GM19099 (cell line): ENCODE data around the gene EPHA6.
A peak's percentile ranks its signal among the peaks of the same experiment; 100 is the strongest.

ENCODE experiments used
- POLR2A ChIP-seq: IDR thresholded peaks from 3 replicates; pipeline ENCODE4 v1.6.1; 2011; ENCODE audit warnings: low read depth; ENCODE audit not compliant: insufficient read length; ENCODE audit errors: extremely low read depth

EPHA6 gene

DNA sequence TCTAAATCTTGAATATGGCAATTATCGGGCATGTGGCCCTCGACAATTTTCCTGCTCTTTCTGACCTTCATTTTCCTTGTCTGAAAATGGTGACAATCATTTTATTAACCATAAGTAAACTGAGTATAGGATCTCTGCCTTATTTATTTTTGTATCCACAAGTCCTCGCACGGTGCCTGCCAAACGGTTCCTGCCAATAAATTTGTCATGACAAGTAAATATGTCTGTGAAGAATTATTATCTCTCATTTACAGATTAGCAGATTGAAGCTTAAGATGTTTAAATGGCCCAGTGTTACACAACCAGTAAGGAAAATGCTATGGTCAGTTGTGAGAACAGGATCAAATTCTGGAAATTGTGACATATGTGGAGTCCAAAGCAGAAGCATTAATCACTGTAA is 884.3 kb downstream of the EPHA6 start:
- no peak for TF ChIP-seq POLR2A

DNA sequence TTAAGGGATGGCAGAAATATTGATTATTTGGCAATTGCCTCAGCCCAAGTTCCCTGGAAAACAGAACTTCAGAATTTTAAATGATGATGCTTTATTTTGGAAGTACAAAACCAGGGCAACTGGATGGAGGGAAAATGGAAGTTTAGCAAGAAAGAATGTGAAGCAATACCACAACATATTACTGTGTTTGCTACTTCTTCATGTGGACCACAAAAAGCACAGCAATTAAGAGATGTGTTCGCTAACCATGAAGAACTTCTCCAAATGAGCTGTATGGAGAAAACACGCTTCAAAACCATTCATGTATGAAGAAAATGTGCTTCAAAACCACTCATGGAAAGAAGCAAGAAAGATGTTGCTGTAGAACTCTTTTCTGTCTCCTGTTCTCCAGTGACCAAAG is 885.5 kb downstream of the EPHA6 start:
- no peak for TF ChIP-seq POLR2A

DNA sequence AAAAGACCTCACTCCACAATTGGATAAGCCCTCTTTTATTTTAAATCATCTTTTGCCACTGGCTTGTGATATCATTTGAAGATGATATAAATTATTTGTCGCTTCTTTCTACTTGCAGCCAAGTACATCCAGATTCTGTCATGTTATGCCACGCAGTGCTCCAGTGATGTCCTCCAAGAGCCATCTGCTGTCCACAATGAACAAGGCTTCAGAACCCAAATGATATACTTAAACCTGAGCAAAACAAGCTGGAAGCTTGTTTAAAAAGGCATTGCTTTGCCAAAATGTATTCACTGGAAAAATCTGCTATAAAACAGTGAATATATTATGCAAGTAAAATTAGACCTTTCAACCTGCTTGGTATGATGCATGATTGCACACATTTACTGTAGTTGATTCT is 891.4 kb downstream of the EPHA6 start:
- TF ChIP-seq POLR2A = no peak

DNA sequence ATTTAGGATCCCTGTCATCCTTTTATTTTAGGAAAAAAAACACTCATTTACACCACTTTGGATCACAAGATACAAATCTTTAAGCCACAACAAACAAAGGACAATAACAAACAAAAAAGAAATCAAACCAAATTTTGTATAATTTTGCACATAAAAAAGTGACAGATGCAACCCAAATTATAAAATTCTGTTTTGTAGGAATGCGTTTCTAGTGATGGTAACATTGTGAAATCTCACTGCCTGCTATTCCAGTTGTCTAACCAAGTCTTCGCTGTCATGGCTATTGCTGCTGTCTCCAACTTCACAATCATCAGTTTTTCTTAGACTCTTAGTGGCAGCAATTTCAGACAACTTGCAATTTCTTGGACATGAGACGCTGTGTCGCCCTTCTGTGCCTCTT is 891.8 kb downstream of the EPHA6 start:
- no peak for TF ChIP-seq POLR2A

DNA sequence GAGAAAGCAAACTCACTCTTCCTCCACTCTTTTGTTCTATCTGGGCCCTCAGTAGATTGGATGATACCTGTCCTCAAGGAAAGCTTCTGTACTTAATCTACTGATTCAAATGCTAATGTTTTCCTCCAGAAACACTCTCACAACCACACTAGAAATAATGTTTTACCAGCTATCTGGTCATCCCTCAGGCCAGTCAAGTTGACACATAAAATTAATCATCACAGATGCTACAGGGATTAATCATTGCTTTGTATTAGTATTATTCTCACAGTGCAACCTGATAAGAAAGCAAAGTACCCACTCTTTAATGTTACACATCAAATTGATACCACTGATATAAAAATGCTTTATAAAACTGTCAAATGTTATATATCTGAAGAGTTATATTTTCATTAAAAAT is 897.3 kb downstream of the EPHA6 start:
- no peak for TF ChIP-seq POLR2A

DNA sequence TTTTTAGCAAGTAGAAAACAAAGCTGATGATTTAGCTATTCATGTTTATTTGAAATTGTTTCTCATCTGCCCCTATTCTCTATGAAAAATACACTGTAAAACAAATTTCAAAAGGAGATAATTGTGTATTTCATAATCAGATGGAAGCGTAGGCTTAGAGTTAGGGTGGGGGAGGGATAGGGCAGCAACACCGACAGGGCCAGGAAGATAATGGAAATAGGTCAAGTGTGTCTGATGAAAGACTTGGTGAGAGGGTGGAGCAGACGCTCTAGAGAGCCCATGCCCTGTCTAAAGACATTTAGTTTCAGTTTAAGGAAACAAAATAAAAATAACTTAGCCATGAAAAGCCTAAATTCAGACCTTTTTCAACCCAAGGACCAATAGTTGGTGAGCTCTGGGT is 898.5 kb downstream of the EPHA6 start:
- no peak for TF ChIP-seq POLR2A

DNA sequence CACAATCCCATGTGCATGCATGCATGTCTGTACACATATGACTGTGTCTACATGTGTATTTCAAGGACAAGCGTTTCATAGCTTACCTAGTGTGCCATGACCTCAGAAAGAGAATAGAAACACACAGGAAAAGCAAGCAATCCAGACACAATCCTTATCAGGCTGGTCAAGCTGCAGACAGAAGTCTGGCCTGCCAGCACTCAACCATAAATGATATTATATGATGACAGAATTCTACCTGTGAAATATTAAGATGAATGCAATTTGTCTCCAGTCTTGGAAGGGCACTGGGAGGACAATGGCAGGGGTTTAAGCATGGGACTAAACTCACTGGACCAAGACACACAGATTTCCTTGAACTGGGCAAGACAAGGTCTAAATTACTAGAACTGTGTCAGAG is 899.2 kb downstream of the EPHA6 start:
- TF ChIP-seq POLR2A = no peak

DNA sequence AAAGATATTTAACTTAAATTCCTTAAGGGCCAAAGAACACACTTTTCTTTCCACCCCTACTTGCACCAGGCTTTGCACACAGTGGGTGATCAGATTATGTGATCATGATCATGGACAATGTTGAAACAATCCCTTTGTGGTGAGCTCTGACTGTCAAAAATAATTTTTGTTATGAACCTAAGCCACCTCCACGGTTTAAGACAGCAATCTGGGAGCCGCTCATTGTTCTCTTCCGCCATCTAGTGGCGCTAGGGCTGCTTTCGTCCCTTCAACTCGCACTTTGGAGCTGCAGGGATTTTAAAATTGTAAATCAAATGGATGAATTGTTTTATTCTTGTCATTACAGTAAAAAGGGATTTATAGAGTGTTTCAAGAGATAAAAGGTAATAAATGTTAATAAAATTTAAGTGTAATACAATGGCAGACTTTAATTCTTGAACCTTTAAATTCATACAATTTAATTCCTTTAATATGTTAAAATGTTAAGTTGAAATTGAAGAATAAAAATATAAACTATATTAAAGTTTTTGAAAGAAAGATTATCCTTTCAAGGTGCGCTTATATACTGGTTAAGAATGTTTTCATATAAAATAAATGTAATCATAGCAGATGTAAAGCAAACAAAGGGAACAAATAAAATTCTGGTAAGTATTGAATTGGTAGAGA is 904.9 kb downstream of the EPHA6 start:
- no peak for TF ChIP-seq POLR2A

DNA sequence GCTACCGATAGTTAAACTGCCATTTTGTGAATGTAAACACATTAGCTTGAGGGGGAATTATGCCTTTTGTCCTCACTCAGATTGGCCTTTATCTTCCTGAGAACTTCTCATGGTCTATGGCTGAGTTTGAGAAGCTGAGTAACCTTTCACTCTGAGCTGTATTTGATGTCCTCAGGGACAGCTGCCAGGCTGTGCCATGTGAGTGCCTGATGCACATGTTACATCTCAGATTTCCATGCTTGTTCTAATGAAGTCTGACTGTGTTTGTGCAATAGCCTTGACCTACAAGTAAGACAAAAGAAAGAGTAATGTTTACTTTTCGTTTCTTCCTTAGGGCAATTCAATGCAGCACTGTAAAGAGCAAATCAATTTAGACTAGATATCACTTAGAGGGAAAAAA is 906.0 kb downstream of the EPHA6 start:
- TF ChIP-seq POLR2A = no peak

DNA sequence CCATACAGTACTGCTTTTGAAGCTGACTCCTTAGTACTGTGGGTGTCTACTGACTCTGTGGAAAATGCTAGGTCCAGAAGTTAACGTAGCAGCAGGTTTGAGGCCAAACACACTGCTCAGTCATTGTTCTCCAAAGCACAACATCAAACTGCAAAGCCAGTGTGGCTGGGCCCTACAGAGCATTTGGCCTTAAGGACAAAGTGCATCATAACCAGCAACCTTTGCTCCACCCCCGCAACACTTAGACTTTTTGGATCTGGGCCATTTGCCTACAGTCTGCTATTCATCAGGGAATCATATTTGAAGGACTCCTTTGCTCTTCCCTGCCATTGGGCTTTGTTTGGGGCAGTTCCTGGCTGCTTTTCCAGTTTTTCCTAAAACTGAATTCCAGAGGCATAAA is 907.1 kb downstream of the EPHA6 start:
- TF ChIP-seq POLR2A = no peak

DNA sequence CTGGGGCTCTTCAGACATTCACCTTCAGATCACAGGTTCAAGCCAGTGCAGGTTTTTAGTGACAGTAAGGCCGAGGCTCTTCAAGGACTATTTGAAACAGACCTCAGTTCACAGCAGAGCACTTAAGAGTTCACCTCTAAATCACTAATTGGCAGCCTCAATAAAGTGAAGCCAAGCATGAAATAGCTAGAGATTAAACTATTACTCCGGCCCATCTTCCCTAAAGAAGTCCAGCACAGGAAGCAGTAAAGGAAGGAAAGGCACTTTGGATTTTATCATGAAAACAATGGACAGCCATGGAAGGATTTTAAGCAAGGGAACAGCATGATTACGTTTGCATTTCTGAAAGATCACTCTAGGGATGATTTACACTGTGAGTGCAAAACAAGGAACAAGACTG is 922.5 kb downstream of the EPHA6 start:
- TF ChIP-seq POLR2A = no peak

DNA sequence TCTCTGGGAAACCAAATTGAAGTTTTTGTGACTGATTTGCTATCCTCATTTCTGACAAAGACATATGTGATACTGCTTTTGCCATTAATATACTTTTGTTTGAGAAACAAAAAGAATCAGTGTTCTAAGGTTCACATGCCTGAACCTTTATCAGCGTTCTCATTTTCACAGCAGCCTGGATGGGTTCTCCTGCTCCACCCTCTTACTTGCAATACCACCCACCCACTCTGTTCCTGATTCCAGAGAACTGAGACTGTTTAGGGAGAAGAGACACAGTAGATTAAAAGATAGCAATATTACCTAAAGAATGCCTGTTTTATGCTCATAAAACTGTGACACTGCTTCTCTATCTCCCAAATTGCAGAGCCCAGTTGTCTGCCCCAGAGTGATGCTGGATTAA is 924.4 kb downstream of the EPHA6 start:
- TF ChIP-seq POLR2A = no peak

DNA sequence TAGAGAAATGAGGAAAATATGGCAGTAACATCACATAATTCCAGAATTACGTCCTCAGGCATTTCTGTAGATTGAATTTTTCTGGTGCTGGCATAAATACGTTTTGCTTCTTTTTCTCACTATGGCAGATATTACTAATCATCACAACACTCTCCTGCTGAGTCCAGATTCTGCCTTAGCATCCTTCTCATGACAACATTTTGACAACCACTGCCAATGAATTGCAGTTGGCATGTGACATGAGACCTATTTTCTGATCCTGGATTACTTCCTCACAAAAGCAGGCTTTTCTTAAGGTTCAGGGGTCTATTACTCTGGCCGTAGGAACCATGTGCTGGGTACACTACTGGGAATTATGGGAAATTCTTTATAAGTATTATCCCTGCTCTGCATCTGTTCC is 927.6 kb downstream of the EPHA6 start:
- no peak for TF ChIP-seq POLR2A

DNA sequence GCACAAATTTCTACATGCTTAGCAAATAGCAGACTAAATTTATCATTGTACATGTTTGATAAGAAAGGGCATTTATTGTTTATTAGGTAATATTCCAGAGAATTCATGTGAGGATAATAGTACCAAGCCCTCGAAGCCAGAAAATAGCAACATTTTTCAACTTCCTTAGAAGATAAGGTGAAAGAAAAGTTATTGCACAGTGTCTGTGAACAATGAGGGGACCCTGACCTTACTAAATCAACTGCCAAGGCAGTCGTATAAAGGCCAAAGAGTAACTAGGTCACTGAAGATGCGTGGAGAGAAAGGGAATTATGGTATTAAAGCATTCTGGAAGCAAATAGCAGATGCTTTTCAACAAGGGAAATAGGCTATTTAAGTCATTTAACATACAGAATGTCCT is 929.9 kb downstream of the EPHA6 start:
- no peak for TF ChIP-seq POLR2A

DNA sequence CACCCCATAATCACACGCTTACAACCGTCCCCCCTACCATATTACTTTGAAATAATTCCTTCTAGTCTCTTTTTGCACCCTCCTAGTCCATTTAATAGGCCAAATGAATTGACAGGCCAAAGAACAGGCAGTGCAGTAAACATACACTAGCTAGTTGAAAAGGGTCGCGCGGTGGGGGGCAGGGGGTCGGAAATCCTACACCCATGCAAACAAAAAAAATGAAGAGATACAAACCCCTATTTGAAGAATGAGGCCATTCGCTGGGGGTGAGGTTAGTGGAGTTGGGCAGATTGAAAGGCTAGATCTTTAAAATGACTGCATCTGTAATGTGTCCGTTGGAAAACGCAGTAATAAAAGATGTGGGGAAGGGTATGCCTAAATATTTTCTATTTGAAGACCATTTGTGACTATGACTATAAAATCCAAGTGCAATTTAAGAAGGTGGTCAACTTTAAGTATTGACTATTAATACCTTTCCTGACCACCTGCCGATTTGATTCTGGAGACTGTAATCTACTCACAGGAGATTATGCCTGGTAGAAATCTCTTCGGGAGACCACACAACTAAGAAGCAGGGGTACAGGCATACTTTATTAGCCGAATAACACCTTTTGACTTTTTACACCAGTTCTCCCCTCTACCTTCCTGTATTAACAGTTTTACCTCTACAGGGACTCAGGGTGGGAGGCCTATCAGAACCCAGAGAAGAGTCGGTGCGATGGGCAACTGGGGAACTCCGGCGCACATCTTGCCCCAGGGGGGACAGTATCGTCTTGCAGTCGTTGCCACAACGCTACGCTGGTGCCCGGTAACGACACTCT is 949.4 kb downstream of the EPHA6 start:
- no peak for TF ChIP-seq POLR2A

DNA sequence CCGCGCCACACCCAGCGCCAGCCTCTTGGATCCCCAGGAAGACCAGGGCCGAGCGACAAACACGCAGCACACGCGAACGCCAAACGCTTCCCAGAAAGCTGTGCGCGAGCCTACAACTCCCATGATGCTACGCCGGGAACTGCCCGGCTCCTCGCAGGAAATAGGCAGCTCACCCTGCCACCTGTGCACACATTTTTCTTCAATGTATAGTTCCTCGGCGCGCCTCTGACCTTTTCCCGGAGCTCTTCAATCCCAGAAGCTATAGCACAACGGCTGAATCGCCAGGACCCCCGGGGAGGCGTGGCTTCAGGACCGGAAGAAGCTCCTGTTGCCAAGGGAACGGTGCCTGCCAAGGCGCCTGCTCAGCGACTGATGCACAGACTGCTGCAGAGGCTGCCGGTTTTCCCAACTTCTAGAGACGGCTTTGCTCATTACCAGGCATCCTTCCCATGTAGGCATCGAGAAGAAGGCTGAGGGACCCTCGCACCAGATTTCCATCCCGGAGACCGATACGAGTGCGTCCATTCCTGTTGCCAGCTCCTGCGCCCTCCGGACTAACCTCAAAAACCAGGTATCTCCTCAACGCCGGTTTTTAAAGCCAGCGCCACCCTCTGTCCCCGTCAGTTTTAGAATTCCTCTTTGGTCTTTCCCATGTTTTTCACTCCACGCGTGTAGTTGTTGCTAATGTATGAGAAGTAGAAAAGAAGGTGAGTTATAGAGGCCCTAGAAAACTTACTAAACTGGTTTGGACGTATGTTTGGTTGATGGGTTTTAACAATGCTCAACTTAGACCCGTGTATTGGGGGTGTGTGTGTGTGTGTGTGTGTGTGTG is 950.2 kb downstream of the EPHA6 start, which contains the start of gene ARL6:
ARL6 (plus strand) TSS at position 352 of the 832 bp plus-strand sequence. CDS start 3,350 bp downstream, outside the sequence.
- peak; percentile 67 for TF ChIP-seq POLR2A
